ENCODE data around the gene FBLN2.
A peak's percentile ranks its signal among the peaks of the same experiment; 100 is the strongest.

Gene FBLN2

GRCh38 chr3:13581485-13582365 lies 32.8 kb downstream of the FBLN2 start:
- DNase-seq (ENCODE audit: low read depth, low spot score): peak; percentile 60

GRCh38 chr3:13582366-13583250 lies 33.7 kb downstream of the FBLN2 start:
- DNase-seq (ENCODE audit: low read depth, low spot score): no peak

GRCh38 chr3:13583251-13584180 lies 34.6 kb downstream of the FBLN2 start:
- DNase-seq (ENCODE audit: low read depth, low spot score): no peak

- no peak for DNase-seq (ENCODE audit: low read depth, low spot score)
These were observed 35.5 kb downstream of the FBLN2 start for GRCh38 chr3:13584427-13584891.

- no peak for DNase-seq (ENCODE audit: low read depth, low spot score)
These were observed 36.0 kb downstream of the FBLN2 start for GRCh38 chr3:13584901-13585300.

GRCh38 chr3:13587442-13587841 lies 38.5 kb downstream of the FBLN2 start:
- no peak for DNase-seq (ENCODE audit: low read depth, low spot score)

GRCh38 chr3:13588221-13588701 lies 39.3 kb downstream of the FBLN2 start:
- DNase-seq (ENCODE audit: low read depth, low spot score): no peak

GRCh38 chr3:13588993-13589392 lies 40.1 kb downstream of the FBLN2 start:
- no peak for DNase-seq (ENCODE audit: low read depth, low spot score)

- no peak for DNase-seq (ENCODE audit: low read depth, low spot score)
These were observed 42.1 kb downstream of the FBLN2 start for GRCh38 chr3:13590841-13591520.

GRCh38 chr3:13593615-13594014 lies 44.7 kb downstream of the FBLN2 start:
- no peak for DNase-seq (ENCODE audit: low read depth, low spot score)

- no peak for DNase-seq (ENCODE audit: low read depth, low spot score)
These were observed 45.2 kb downstream of the FBLN2 start for GRCh38 chr3:13594146-13594545.

- DNase-seq (ENCODE audit: low read depth, low spot score): no peak
These were observed 46.1 kb downstream of the FBLN2 start for GRCh38 chr3:13594991-13595421.

- no peak for DNase-seq (ENCODE audit: low read depth, low spot score)
These were observed 46.6 kb downstream of the FBLN2 start for GRCh38 chr3:13595485-13595884.

- DNase-seq (ENCODE audit: low read depth, low spot score): no peak
These were observed 47.7 kb downstream of the FBLN2 start for GRCh38 chr3:13596426-13597205.

- no peak for DNase-seq (ENCODE audit: low read depth, low spot score)
These were observed 48.7 kb downstream of the FBLN2 start for GRCh38 chr3:13597661-13598060.

- no peak for DNase-seq (ENCODE audit: low read depth, low spot score)
These were observed 49.3 kb downstream of the FBLN2 start for GRCh38 chr3:13598201-13598600.

GRCh38 chr3:13598926-13599886 lies 50.3 kb downstream of the FBLN2 start:
- DNase-seq (ENCODE audit: low read depth, low spot score): peak; percentile 45

- DNase-seq (ENCODE audit: low read depth, low spot score): no peak
These were observed 51.0 kb downstream of the FBLN2 start for GRCh38 chr3:13599887-13600450.
